HG03354 (cell line): ENCODE measurements around the gene PRKAR2B.
"Not testable (repeated sequence)": the region's sequence is repeated elsewhere in the genome, so short reads cannot be mapped to it uniquely, and the experiment has no call there.

ENCODE experiments used
- ATAC-seq: cut with Tn5 transposase; IDR thresholded peaks from one replicate; pipeline ENCODE4 v1.9.1; 2021; ENCODE audit warnings: mild to moderate bottlenecking; ENCODE audit not compliant: unreplicated experiment, poor library complexity, severe bottlenecking

PRKAR2B gene

DNA sequence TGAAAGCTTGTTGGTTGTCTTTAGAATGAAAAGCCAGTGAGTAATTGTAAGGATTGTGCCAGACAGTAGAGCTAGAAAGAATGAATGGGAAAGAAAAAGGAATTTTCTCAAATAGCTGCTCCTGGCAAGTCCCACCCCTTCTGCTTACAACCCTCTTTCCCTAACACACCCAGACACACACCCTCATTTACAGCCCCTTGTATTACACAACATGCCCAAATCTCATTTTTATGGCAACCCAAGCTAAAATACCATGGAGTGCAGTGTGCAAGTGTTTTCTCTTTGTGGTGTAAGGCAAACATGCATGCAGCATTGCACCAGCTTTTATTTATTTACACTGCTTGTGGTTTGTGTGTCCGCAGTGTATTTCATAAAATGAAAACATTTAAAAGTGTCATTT is 1.5 kb downstream of the PRKAR2B start:
- ATAC-seq: no peak

DNA sequence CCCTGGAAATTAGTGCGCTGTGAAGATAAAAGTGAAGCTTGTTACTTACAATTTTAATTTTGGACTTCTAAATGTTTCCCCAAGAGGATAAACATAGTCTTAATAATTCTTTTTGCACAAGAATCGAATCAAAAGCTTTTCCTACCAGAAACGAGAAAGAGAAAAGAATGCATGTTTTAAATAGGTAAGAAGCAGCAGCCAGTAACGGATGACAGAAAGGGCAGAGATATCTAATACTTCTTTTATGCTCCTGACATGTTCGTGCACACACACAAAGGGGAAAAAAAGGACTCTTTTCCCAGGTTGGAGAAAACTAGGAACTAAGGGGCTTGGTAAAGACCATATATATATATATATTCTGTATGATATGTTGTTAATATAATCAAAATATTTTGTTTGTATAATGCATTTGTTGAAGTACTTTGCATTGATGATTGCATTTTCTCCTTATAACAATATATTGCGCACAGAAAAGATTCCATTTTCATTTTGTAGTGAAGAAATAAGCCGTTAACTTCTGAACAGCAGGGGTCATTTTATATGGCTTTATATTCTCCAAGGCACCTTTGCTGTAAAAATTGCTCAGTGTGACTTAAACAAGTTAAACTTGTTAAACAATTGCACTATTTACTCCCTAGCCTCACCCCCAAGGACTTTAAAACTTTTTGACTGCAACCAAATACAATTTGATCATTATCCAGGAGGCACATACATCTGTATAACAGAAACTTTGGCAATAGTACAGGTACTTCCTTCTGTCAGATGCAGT is 2.2 kb downstream of the PRKAR2B start:
- no peak for ATAC-seq

DNA sequence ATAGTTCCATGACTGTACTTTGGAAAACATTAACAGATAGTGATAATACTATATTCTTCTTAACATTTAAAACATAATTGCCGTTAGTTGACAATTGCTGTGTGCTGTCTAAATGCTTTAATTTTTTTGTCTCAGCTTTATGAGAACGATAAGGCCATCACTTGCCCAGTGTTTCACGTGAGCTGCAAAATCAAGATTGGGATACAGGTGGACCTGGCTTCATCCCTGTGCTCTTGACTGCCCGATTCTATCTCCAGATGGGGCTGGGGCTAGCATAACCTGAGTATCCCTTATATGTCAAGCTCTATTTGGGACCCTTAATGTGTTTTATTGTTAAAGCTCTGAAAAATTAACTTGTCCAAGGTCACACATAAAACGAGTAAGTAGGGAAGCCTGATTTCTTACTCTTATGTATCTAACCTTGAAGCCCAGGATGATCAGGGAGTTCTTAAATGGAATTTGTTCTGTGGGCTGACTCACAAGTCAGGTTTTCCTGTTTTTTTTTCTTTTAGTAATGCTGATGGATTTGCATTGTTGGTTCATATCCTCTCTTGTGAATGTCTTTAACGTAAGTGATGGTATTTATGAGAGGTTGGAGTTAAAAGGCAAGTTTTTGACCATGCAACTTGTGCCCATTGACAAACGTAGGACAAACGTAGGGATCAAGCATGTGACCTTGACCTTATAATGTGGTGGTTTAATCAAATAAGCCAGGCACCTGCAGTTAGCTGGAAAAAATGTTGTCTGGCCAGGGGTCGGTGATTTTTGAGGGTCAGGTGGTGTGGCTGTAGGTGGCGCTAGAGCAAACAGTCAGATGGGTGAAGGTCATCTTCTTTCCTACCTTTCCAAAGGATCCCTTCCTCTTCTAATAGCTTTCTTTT is 3.6 kb downstream of the PRKAR2B start:
- no peak for ATAC-seq

DNA sequence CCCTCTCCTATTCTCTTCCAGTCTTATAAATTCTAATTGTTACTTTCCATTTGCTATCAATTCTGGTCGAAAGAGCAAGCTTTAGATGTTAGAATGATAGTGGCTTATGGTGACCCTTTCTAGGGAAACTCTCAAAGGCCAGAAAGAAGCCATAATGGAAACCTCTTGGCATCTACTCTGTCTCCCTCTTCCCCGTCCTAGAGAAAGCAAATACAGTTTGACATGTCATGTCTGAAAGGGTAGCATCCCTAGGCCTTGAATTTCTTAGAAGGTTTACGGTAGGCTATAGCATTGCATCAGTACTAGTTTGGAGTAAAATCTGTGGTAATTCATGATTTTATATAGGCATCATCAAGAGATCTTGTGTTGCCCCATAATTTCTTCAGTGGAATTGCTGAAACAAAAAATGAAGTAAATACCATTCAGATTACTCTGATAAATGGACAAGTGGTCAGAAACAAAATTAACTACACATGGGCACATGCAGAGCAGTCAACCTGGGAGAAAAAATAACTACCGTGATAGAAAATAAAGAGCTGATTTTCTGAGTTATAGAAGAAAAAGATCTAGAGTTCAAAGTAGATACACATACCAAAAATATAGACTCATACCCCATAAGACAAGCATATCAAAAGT is 4.4 kb downstream of the PRKAR2B start:
- no peak for ATAC-seq

DNA sequence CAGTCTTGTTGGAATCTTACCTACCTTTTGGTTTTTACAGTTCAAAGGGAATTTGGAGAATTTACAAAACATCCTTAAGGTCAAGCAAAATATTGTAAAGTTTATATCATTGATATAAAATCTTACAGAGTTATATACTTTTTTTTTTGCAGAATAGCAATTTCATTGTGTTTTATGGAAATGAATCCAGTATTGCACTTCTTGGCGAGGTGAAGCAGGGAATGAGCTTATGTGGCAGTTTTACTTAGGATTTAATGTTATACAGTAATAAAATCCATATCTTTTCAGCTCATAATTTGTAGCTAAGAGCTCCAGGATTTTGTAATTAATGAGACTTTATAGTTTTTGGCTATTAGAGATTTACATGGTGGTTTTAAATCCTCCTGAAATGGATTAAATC is 5.0 kb downstream of the PRKAR2B start:
- no peak for ATAC-seq

DNA sequence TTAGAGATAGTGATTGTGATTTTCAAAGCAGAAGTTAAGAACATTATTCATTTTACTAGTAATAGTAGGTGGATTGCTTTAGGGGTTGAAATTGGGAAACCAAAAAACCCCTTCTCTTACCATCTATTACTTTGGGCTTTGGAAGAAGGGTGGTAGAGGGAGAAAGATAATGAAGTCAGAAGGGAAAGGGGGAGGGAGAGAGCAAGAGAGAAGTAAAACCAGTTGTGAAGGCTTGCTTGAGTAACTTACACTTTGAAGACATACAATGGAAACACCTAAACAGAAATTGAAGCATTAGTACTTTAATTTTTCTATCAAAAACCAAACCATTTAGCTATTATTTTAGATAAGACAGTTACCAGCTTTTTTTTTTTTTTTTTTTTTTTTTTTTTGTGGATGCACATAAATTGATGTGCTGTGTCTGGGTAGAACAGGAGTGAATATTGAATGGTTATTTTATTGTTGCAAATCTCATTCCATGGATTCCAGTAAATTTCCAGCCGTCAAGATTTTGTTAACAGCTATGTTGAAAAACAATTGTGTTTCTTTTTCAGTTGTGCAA is 5.5 kb downstream of the PRKAR2B start:
- ATAC-seq: no peak

DNA sequence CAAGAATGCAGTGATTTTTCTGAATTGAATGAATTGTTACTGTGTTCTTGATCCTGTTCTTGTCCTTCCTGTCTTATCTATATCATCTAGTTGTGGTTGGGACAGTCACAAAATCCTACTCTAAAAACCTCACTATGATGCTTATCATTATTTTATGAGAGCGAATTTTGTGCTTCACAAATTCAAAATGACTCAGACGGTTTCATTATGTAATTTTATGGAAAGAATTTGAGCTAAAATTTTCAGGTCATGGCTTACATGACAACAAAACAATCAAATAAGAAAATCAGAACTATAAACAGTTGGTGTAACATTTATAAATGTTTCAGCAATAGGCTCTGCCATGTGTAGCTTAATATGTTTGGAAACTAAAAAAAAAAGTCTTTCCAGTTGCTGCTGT is 6.9 kb downstream of the PRKAR2B start:
- no peak for ATAC-seq

DNA sequence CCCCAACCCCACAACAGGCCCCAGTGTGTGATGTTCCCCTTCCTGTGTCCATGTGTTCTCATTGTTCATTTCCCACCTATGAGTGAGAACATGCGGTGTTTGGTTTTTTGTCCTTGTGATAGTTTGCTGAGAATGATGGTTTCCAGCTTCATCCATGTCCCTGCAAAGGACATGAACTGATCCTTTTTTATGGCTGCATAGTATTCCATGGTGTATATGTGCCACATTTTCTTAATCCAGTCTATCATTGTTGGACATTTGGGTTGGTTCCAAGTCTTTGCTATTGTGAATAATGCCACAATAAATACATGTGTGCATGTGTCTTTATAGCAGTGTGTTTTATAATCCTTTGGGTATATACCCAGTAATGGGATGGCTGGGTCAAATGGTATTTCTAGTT is 10.5 kb downstream of the PRKAR2B start:
- not testable (repeated sequence) for ATAC-seq

DNA sequence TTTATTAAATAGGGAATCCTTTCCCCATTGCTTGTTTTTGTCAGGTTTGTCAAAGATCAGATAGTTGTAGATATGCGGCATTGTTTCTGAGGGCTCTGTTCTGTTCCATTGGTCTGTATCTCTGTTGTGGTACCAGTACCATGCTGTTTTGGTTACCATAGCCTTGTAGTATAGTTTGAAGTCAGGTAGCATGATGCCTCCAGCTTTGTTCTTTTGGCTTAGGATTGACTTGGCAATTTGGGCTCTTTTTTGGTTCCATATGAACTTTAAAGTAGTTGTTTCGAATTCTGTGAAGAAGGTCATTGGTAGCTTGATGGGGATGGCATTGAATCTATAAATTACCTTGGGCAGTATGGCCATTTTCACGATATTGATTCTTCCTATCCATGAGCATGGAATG is 11.6 kb downstream of the PRKAR2B start:
- not testable (repeated sequence) for ATAC-seq

DNA sequence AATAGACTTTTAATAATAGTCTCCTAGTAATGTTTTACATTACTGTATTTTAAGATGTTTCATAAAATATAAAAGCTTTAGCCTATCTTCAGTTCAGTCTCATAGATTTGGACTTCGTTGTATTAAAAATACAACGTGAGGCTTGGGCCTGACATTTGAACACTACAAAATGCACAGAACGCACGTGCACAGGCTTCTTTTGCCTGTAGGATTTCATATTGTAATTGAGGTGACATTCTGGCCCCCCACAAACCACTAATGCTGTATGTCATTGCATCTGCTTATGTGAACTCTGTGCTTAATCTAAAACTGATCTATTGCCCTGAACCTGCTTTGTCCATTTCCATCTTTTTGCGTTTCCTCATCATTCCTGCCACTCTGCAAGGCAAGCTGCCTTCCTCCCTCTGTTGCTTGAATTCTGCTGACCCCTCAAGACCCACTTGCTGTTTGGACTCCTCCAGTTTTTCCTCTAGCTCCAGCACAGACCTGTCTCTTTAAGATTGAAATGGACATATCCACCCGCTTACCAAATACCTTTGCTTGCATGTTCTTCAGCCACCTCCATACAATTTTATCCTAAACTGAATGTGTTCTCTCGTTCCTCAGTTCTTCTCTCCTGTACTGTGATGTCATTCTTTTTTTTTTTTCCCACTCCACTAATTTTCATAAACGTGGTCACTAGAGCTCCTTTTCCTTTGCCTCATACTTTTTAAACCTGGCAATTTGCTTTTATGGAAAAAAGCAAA is 12.4 kb downstream of the PRKAR2B start:
- no peak for ATAC-seq

DNA sequence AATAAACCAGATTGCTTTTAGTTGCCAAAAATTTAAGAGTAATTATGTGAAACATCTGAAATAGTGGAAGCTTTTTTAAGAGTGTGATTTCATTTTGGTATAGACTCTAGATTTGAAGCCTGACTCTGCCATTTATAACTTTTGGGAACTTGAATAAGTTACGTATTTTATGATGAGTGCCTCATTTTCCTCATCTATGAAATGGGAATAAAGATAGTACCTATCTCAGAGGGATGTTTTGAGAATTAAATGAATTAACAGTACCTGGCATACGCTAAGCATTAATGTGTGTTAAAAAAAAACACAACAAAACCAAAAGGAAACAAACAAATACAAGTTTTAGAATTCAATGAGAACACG is 12.9 kb downstream of the PRKAR2B start:
- ATAC-seq: no peak

DNA sequence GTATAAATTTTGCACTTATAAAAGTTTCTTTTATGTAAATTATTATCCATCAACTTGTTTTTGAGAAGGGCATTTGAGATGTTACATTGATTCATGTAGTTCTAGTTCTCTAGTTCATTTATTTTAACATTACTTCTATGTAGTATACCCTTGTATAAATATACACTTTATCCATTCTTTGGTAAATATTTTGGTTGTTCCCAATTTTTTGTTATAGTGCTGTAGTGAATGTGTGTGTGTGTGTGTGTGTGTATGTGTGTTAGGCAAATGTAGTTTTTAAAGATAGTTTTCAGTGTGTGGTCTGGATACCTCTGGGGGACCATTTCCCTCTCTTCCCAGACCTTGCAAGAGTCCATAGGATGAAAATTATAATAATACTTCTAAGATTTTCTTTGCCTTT is 15.0 kb downstream of the PRKAR2B start:
- no peak for ATAC-seq

DNA sequence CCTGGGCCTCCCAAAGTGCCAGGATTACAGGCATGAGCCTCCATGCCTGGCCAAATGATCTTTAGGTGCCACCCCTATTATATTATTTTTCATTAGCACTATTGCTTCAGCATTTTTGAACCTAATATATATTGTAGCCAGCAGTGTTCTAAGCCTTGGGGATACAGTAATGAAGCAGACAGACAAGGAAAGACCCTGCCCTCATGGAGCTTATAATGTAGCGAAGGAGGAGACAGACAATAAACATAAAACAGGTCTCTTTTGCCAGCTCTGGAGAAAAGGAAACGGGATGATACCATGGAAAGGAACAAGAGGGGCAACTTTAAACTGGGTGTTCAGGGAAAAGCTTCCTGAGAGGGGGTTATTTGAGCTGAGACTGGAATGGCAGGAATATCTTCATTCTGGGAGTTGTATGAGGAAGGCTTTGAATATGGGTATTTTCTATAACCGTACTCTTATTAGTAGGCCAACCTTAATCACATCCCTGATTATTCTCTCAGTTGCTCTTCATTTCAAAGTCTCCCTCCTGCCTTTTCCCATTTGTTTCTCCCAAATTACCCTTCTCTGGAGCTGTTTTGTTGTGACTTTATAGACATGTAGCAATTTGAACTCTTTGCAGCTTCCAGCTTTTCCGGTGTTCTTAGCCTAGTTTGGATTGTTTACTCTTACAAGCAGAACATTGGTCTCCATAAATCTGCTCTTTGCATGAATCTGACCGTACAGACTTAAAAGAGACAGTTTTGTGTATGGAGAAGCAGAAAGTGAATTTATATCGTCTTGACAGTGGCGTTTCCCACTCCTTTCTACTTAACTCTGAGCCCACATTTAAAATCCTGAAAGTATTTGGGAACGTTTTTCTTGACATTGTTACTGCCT is 19.0 kb downstream of the PRKAR2B start:
- no peak for ATAC-seq

DNA sequence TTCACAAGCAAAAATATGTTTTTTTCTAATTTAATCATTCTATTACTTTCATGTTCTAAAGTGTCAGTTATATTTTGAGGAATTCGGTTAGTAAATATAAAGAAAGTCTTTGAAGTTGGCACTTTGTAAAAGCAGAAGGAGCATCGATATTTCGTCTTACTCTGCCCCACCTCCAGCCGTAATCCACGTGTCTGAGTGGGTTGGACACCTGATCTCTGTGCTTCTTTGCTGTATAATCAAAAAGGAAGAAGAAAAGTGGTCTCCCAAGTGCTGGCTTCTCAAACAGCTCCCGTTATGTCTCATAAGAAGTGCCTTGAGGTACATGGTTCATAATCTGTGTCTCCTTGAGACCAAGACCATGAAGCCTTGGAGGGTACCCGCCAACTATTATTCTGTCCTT is 19.8 kb downstream of the PRKAR2B start:
- no peak for ATAC-seq

DNA sequence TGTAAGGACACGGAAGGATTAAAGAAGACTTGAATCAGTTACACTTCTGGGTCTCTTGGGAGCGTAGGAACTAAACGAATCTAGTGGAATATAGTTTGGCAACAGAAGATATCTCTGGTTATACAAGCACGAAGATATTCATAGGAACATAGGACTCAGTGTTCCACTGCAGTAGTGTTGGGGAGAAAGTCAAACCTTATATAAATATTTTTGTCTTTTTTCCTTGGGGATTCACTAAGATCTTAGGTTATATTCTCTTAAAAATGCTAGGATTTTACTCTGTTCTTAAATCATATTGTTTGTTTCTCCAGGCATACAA is 21.4 kb downstream of the PRKAR2B start:
- ATAC-seq: no peak

DNA sequence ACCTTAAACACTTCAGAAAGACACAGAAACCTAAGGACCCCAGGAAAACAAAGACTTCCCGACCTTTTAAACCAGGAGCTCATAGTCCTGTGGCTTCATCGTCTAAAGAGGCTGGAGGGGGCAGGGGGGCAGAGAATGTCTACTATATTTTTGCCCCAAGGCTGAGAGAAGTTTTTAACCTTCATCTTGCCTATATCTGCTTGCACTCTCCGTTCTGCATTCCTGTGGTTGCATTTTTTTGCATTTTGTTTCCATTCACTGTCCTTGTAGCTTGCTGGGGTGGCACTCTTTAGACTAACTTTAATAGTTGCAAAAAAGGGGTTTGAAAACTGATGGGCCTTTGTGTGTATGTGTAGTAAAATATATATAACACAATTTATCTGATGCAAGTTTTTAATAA is 23.7 kb downstream of the PRKAR2B start:
- no peak for ATAC-seq

DNA sequence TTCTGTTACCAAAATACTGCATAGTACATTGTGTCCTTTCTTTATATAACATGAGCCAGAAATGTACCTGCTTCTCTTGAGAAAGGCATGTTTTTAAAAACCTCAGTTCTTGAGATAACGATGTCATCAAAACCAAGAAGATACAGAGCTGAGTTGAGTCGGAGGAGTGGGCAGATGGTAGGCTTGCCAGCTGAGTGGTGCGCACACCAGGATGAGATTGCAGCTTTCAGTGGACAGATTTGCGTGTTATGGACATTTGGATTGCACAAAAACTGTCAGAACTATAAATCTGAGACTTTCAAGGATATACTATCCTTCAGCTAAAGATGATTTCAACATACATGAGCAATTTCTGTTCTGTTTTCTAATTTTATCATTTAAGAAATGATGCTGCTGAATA is 25.0 kb downstream of the PRKAR2B start:
- no peak for ATAC-seq

DNA sequence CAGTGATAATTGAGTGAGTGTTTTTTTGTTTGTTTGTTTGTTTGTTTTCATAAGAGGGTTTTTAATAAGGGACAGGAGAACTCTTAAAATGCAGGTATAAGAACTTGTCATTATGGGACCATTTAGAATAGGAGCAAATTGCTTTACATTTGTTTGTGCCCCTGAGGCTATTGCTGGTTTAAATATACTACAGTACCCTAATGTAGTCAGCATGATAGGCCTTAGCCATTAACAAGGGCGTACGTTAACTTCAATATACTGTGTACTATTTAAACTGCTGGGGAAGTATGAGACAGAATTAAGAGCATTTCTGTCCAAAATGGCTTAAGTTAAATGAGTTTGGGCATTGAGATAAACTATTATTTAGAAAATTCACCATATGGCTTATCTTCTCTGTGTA is 26.2 kb downstream of the PRKAR2B start:
- ATAC-seq: no peak

DNA sequence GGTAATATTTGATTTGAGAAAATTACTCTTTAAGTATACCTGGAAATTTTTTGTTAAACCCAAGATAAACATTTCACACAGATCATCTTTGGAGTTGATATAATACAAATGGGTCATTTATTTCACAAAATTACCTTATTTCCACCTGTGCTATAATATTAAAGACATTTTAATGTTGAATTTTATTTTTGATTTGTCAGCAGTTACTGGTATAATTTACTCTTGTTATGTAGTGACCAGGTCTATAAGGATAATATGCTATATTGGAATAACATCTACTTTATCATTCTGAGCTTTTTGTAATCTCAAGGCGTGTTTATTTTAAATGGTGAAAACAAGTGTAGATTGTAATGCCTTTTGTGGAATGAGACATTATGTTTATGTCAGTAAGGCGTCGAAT is 26.6 kb downstream of the PRKAR2B start:
- ATAC-seq: no peak
